ENCODE results near the gene HOGA1.

HOGA1 gene

DNA sequence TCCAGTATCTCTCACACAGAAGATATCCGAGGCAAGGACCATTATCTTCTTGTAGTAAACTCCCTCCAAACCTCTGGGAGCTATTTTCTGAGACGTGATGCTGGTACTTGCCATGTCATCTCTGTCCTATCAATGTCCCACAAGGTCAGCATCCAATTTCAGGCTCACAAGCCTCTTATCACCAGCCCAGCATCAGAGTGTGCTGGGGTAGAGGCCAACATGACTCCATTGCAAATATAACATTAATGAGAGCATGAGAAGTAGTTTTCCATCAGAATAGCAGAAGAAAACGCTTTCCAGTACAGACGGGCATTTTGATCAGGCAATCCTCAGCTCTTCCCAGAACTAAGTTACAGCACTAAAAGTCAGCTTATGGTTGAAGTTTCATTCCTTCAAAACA is 43.5 kb downstream of the HOGA1 start:
- Histone ChIP-seq H3K36me3 (ENCODE audit: control insufficient read depth, insufficient read depth, low read length) (no peaks in the 10 kb centered on the region), H3K27me3 (replicated peaks; ENCODE audit: control insufficient read depth, insufficient read depth, low read length) (no peaks in the 10 kb centered on the region), H3K4me3 (replicated peaks; ENCODE audit: low read depth, low read length) (no peak overlapping the region)
- TF ChIP-seq, protein P1, sequence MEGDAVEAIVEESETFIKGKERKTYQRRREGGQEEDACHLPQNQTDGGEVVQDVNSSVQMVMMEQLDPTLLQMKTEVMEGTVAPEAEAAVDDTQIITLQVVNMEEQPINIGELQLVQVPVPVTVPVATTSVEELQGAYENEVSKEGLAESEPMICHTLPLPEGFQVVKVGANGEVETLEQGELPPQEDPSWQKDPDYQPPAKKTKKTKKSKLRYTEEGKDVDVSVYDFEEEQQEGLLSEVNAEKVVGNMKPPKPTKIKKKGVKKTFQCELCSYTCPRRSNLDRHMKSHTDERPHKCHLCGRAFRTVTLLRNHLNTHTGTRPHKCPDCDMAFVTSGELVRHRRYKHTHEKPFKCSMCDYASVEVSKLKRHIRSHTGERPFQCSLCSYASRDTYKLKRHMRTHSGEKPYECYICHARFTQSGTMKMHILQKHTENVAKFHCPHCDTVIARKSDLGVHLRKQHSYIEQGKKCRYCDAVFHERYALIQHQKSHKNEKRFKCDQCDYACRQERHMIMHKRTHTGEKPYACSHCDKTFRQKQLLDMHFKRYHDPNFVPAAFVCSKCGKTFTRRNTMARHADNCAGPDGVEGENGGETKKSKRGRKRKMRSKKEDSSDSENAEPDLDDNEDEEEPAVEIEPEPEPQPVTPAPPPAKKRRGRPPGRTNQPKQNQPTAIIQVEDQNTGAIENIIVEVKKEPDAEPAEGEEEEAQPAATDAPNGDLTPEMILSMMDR (IDR thresholded peaks at IDR 0.05; ENCODE audit: insufficient read depth, low read length, poor library complexity, severe bottlenecking) = no peak
- DNase-seq (ENCODE audit: extremely low read depth, insufficient read length) = no peak

DNA sequence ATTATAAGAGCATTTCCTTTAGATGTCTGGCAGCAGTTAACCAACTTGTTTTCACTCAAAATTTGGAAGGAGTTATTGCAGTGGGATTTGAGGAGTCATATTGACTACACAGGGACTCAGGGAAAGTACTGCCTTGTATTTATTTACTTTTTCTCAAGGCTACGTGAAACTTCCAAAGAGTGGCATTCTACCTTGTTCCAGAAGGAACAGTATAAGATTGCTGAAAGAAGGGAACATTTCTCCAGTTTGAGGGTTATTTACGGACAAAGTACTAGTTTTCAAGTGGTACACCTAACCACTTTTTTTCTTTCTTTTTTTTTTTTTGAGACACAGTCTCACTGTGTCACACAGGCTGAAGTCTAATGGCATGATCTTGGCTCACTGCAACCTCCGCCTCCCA is 44.0 kb downstream of the HOGA1 start:
- Histone ChIP-seq H3K4me3 (replicated peaks; ENCODE audit: low read depth, low read length) (no peak overlapping the region), H3K27me3 (replicated peaks; ENCODE audit: control insufficient read depth, insufficient read depth, low read length) (no peaks in the 10 kb centered on the region), H3K36me3 (ENCODE audit: control insufficient read depth, insufficient read depth, low read length) (no peaks in the 10 kb centered on the region)
- DNase-seq (ENCODE audit: extremely low read depth, insufficient read length) = no peak
- TF ChIP-seq, protein P1 (IDR thresholded peaks at IDR 0.05; ENCODE audit: insufficient read depth, low read length, poor library complexity, severe bottlenecking) = no peak

DNA sequence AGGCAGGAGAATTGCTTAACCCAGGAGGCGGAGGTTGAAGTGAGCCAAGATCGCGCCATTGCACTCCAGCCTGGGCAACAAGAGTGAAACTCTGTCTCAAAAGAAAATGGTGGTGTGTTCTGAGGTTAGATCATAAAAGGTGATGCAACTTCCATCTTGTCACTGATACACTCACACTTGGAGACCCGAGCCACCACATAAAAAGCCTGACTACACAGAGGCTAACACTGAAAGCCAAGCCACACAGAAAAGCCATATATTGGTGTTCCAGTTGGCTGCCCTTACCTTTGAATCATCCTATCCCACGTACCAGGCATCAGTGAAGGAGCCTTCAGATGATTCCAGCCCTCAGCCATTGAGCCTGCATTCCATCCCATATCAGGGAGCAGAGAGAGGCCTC is 45.1 kb downstream of the HOGA1 start:
- Histone ChIP-seq H3K36me3 (ENCODE audit: control insufficient read depth, insufficient read depth, low read length) (no peaks in the 10 kb centered on the region), H3K27me3 (replicated peaks; ENCODE audit: control insufficient read depth, insufficient read depth, low read length) (no peaks in the 10 kb centered on the region), H3K4me3 (replicated peaks; ENCODE audit: low read depth, low read length) (no peak overlapping the region)
- DNase-seq (ENCODE audit: extremely low read depth, insufficient read length) = no peak
- TF ChIP-seq, protein P1 (IDR thresholded peaks at IDR 0.05; ENCODE audit: insufficient read depth, low read length, poor library complexity, severe bottlenecking) = no peak

DNA sequence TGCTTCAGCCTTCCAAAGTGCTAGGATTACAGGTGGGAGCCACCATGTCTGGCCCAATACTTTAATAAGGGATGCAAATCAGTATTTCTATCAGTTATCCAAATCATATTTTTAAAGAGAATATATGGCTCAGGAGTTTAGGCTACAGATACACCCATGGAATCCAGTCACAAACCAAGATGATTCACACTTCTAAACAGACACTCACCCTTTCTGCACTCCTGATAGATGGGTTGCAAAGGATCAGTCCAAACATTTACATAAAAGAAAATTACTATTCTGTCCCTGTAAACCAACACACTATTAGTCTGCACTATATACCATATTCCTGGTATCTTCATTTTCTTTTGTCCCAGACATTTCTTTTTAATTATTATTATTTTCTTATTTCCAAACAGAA is 46.9 kb downstream of the HOGA1 start:
- TF ChIP-seq, protein P1 (IDR thresholded peaks at IDR 0.05; ENCODE audit: insufficient read depth, low read length, poor library complexity, severe bottlenecking) = no peak
- Histone ChIP-seq H3K4me3 (replicated peaks; ENCODE audit: low read depth, low read length) (no peak overlapping the region), H3K27me3 (replicated peaks; ENCODE audit: control insufficient read depth, insufficient read depth, low read length) (no peaks in the 10 kb centered on the region), H3K36me3 (ENCODE audit: control insufficient read depth, insufficient read depth, low read length) (no peaks in the 10 kb centered on the region)
- DNase-seq (ENCODE audit: extremely low read depth, insufficient read length) = no peak

DNA sequence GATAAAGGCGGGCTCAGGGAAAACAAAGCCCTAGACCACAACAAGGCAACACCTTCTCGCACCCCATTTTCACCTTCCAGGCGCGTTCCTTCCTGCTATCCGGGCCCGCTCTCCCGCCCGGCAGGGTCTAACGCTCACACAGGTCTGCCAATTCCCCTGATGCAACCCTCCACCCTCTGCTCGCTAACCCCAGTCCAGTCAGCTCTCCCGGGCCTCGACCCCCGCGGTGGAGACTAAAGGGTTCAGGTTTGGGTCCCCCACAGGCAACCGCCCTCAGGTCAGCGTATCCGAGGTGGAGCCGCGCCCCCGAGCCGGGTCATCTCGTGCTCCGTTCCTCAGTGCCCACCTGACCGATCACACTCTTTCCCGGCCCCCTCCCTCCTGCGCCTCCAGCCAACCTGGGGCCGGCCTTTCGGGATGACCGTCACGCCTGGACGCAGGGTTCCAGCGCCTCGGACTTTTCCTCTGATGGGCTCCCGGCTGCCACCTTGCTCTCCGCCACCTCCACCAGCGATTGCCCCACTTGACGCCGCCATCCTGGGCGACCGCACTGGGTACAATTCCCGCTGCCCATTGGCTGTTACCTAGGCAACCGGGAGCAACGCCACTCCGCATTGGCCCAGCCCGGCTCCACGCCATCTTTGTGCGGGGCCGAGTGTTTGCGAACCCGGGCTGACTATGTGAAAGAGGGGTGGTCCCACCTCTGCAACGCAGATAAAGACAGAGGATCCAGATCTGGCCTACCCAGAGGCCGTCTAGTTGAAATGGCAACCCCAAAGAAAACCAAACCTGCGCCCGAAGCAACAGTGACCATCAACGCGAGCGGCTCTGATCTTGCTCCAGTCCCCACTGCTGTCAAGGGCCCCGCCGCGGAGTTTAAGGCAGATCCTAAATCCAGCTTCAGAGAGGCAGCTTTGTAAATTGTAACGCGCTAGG is 49.0 kb downstream of the HOGA1 start, which contains the start of gene MORN4:
TSS of gene MORN4 (minus strand) at position 552 of the 936 bp plus-strand sequence. CDS start 13,847 bp downstream, outside the sequence.
- H3K27me3 ChIP-seq (replicated peaks; ENCODE audit: control insufficient read depth, insufficient read depth, low read length) = no peaks in the 10 kb centered on the region
- H3K4me3 ChIP-seq (replicated peaks; ENCODE audit: low read depth, low read length) = peak within 1 kb of the TSS; percentile 78
- DNase-seq (ENCODE audit: extremely low read depth, insufficient read length) = peak; percentile 87
- H3K36me3 ChIP-seq (ENCODE audit: control insufficient read depth, insufficient read depth, low read length) = no peaks in the 10 kb centered on the region
- TF ChIP-seq, protein P1 (IDR thresholded peaks at IDR 0.05; ENCODE audit: insufficient read depth, low read length, poor library complexity, severe bottlenecking) = no peak
